ENCODE measurements around the gene CRMP1.
A peak's percentile ranks its signal among the peaks of the same experiment; 100 is the strongest.

CRMP1 gene

DNA sequence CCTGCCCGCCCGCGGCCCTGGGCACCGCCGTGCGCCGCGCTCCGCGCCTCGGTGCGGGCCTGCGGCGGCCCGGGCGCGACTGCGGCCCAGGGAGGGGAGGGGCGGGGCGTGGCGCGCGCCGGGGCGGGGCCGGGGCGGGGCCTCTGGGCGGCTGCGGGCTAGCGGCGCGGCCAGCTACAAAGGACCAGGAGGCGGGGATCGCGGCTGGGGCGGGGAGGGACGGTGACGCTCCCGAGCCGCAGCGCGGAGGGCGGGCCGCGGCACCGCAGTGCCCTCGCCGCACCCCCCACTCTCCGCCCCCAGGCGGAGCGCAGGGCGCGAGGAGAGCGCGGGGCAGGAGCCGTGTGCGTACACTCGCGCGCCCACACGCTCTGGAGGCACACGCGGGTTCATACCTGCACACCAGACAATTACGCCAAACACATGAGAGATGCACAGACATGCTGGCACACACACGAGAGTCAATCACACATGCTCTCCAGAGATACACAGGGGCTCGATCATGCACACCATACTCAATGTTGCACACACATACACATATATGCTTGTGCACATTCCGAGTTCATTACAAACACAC is at the start of gene CRMP1:
CRMP1 (minus strand) TSS at position 83 of the 577 bp plus-strand sequence. CDS start 117 bp downstream, outside the sequence.
- DNase-seq: peak; percentile 65 to 82

DNA sequence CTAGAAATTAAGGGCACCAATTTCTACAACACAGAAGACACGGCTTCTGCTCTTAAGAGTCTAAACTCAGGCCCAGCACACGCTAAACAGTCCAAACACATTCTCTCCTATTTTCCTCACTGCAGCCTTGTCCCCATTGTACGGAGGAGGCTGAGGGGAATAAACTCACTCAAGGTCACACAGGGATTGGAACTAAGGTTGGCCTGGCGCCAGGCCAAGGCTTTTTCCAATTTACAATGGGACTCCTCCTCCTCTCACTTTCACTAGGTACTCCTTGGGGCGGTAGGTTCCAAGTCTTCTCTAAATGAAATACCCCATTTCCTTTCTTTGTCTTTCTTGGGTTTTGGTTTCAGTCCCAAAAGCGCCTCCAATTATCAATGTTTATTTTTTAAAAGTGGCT is 48.7 kb upstream of the CRMP1 start:
- DNase-seq: no peak

DNA sequence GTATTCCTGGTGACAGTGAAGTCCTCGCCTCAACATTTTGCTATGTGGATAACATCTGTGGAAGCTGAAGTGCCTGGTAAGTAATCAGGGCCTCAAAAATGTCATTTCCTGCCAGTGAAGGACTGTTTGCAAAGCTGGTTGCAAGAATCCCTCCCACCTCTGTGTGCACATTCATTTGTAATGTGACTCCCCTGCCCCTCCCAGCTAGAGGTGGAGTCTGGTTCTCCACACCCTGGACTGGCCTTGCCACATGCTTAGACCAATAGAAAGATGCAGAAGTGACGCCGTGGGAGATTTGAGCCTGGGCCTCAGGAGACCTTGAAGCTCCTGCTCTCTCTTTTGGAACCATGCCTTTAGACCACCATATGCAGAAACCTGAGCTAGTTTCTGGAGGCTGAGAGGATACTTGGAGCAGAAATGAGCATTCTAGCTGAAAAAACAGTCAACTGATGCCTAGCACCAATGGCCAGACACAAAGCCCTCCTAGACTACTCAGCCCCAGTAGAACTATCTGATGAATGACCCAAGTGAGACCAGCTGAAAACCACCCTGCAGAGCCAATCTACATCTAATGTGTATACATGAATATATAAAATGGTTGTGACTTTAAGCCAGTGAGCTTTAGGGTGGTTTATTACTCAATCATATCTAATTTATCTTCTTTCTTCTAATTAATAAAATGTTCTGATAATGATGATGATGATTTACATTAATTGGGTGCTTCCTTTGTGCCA is 47.8 kb upstream of the CRMP1 start:
- DNase-seq: peak; percentile 41 to 71

GRCh38 chr4:5933996-5934831 is 41.3 kb upstream of the CRMP1 start:
- DNase-seq: no peak

DNA sequence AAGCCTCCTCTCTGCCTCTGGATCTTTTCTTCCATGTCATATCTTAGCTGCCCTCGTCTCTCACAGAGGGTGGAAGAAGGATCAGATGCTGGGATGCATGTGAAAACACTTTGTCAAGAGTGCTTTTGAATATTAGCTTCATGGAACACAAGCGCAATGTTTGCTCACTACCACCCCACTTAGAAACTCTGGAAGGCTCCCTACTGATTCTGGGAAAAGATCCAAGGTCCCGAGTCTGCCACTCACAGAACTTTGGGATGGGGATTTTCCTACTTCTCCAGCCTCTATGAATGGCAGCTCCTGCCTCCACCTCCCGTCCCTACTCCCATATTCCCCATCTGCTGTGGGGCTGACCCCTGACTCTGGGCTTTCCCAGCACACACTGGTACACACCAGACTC is 40.2 kb upstream of the CRMP1 start:
- DNase-seq: no peak

DNA sequence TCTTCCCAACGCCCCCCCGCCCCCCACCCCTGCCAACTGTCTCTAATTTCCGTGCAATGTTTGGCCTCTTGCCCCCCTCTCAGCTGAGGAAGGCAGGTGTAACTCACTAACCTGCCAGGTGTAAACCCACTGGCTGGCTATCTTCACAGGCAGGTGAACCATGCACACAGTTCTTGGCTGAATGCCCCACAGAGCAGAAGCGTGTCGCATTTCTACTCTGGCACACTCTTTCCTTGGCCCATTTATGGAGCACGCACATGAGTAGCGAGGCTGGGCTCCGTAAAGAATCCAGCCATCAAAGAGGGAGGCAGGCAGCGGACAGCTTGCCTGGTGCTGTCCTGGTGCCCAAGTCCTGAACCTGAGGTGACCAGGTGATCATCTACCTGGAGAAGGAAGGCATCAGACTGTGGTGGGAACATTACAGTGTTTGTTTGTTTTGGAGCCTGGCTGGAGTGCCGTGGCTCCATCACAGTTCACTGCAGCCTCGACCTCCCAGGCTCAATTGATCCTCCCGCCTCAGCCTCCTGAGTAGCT is 39.2 kb upstream of the CRMP1 start:
- DNase-seq: no peak

DNA sequence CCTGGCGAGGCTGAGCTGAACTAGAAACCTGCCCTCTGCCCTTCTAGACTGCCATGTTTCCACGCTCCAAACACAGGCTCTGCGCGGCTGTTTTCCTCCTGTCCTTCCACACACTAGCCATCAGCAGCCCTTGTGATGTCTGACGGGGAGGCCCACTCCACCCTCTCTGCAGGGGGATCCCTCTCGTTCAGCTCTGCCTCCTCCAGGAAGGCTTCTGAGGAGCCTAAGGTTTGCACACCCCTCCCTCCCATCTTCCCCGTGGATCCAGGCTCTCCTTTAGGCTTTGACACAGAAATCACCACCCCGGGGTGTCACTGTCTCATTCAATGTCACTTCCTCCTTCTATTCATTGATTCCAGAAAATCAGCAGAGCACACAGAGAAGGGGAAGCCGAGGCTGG is 38.6 kb upstream of the CRMP1 start:
- DNase-seq: no peak

DNA sequence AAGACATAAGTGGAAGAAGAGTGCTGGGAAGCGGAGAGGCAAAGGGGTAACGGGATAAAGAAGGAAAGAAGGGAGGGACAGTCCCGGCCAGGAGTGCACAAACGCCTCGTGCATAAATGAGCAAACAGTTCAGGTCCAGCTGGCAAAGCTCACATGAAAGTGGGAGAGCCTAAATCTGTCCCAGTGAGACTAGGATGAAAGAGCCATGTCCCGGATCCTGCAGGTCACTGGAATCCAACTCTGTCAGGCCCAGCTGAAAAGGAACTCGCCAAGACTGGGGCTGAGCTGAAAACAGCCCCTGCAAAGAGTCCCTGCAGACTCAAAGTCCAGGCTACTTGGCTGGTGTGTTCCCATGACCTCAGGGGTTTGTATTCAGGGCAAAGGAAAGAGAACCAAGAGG is 38.0 kb upstream of the CRMP1 start:
- DNase-seq: no peak

GRCh38 chr4:5930456-5930855 is 37.6 kb upstream of the CRMP1 start:
- DNase-seq: no peak

DNA sequence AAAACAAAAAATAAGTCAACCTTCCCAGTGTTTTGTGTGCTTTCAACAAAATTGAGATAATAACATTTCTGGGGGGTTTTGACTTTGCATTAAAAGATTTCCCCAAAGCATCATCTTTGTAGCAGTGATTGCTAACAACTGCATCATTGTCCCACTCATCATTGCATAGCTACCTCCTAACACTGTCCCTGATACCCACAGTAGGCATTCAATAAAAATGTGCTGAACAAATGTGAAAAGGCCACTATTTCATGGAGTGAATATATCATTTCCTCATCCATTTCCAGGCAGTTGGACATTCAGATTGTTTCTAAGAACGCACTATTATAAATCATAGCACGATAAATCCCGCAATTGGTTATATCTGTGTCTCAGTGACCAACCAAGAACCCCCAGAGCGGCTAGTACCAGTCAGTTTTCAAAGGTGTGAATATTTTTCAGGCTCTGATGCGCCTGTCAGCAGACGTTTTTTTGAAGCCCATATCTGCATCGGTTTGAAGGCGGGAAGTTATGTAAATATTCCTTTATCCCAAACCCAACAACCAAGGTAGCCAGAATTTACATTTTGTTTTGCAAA is 36.0 kb upstream of the CRMP1 start:
- DNase-seq: no peak

GRCh38 chr4:5928274-5928673 is 35.4 kb upstream of the CRMP1 start:
- DNase-seq: no peak

- DNase-seq: no peak
Measured at GRCh38 chr4:5927747-5928146, 34.9 kb upstream of the CRMP1 start.

GRCh38 chr4:5927116-5927515 is 34.2 kb upstream of the CRMP1 start:
- DNase-seq: no peak

DNA sequence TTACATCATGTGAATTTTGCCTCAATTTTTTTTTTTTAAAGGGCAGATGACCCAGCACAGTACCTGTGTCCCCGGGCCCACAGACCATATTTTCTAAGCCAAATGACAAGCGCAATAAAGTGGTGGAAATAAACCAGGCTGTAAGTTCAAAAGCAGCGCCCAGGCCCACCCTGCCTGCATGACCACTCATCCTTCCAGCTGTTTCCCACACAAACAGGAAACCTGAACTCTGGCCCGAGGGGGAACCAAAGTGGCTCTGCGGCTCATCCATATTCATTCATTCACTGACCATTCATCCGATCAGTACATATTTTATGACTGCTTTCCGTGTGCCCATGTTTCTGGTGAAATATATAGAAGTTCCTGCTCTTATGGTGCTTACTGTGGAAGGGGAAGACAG is 33.7 kb upstream of the CRMP1 start:
- no peak for DNase-seq

DNA sequence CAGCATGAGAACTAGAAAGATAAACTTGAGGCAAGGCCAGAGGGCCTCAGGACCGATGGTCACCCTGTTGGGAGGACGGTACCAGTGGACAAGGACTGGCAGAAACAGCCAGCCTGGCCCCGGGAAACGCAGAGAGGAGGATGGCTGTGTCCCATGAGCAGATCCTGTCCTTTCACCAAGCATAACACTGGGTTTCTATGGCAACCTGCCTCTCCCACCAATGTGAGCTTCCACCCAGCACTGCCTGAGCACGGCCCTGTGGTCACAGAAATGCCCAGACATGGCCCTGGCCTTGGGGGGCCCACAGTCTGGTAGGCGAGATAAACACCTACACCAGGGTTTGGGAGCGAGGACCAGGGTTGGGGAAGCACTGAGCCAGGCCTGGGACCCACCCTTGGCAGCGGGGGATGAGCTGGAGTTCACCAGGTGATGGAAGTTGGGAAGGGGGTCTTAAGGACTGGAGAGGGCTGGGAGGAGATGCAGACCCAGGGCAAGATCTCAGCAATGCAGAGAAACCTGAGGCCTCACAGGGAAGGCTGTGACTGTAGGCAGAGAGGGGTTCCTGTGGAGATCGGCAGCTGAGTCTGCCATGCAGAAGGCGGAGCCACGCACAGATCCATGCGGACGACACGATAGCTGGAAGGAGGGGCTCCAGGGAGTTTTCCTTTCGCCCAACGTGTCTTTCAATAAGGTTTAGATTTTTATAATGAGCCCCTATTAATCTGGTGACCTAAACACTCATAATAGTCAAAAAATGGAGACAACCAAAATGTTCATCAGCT is 32.7 kb upstream of the CRMP1 start:
- no peak for DNase-seq

- DNase-seq: no peak
Measured at GRCh38 chr4:5924461-5925125, 31.7 kb upstream of the CRMP1 start.

- no peak for DNase-seq
Measured at GRCh38 chr4:5923376-5923775, 30.5 kb upstream of the CRMP1 start.

- no peak for DNase-seq
Measured at GRCh38 chr4:5922556-5922955, 29.7 kb upstream of the CRMP1 start.

DNA sequence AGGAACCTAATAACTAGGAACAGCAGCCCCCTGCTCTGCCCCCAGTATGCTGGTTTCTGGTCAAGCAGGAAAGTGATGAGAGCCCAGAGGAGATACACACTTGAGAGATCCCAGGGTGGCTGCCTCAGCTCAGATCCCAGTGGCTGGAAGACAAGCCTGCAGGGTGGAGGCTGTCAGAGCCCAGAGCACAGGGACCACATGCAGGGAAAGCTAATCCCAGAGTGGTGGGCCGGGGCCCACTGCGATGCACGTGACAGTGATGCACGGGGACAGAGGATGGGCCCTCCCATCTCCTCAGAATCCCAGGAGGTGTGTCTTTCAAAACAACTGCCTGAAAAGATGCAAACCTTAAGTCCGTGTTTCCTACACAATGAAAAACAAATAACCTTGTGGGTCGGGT is 29.1 kb upstream of the CRMP1 start:
- no peak for DNase-seq

GRCh38 chr4:5921101-5921980 is 28.5 kb upstream of the CRMP1 start:
- DNase-seq: no peak

DNA sequence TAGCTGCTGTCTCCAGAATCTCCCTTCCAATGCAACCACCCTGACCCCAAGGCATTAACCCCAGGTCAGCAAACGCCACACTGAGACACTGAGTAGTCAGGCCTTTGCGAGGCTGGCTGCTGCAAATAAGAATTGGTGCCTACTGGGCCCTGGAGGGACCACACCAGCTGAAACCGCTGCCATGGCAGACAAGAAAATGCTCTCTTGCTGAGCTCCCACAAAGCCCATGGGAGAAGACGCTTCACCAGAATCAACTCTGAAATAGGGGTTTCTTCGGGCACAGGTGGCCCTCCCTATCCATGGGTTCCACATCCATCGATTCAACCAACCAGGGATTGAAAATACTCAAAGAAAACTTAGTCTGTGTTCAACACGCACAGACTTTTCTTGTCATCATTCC is 26.7 kb upstream of the CRMP1 start:
- DNase-seq: no peak
